HepG2 (cell line): ENCODE results near the gene ZFP90. TPM values are rescaled to one million over a fixed set of nuclear protein-coding genes. Genes with fewer than 3 reads are reported as not detected.

ENCODE experiments used
- ELF3 ChIP-seq: IDR thresholded peaks from 2 replicates; pipeline ENCODE4 v1.6.1; 2016; ENCODE audit warnings: missing genetic modification reagents, missing compliant biosample characterization
- FIP1L1 ChIP-seq: fragments of 200-400 bp; formaldehyde crosslinking; IDR thresholded peaks from 2 replicates; pipeline ENCODE4 v1.6.1; 2018; ENCODE audit warnings: low read depth, mild to moderate bottlenecking, low read length, moderate library complexity, borderline replicate concordance; ENCODE audit not compliant: insufficient read depth
- FOXA1 ChIP-seq, 2 experiments: fragments of 450-650 bp in 1 of 2; sonication (generic) in 1 of 2; formaldehyde crosslinking in 1 of 2; IDR thresholded peaks; 2 replicates each; pipeline versions ENCODE4 v1.4.0 to v1.6.1; 2016 to 2020; ENCODE audit warnings: missing genetic modification reagents in 1 of 2
- FOXP4 ChIP-seq: sonication (generic); formaldehyde crosslinking; IDR thresholded peaks from 2 replicates; pipeline ENCODE4 v1.4.0; 2020; ENCODE audit warnings: missing genetic modification reagents
- JARID2 ChIP-seq: sonication (generic); formaldehyde crosslinking; IDR thresholded peaks from 2 replicates; pipeline ENCODE4 v1.8.1; 2023; ENCODE audit warnings: missing genetic modification reagents, inconsistent platforms; ENCODE audit not compliant: insufficient replicate concordance
- KMT2A ChIP-seq: sonication (generic); formaldehyde crosslinking; IDR thresholded peaks from 2 replicates; pipeline ENCODE4 v1.4.0; 2020; ENCODE audit warnings: missing genetic modification reagents
- MAFG ChIP-seq: sonication (generic); formaldehyde crosslinking; IDR thresholded peaks from 2 replicates; pipeline ENCODE4 v1.5.1; 2020; ENCODE audit warnings: mild to moderate bottlenecking, missing genetic modification reagents
- MAFK ChIP-seq, 2 experiments: IDR thresholded peaks in 1 of 2; conservative IDR thresholded peaks in 1 of 2; 2 replicates each; pipeline ENCODE4 v1.6.1; 2011; ENCODE audit warnings: improper control_type of control experiment in 2 of 2, low read length in 2 of 2
- PITX1 ChIP-seq: sonication (generic); formaldehyde crosslinking; IDR thresholded peaks from 2 replicates; pipeline ENCODE4 v1.5.1; 2020; ENCODE audit warnings: mild to moderate bottlenecking, missing genetic modification reagents
- PREB ChIP-seq: sonication (generic); formaldehyde crosslinking; IDR thresholded peaks from 2 replicates; pipeline ENCODE4 v1.4.0; 2020; ENCODE audit warnings: missing genetic modification reagents
- SOX6 ChIP-seq, 2 experiments: fragments of 450-650 bp in 1 of 2; sonication (generic) in 1 of 2; formaldehyde crosslinking in 1 of 2; IDR thresholded peaks; 2 replicates each; pipeline versions ENCODE4 v1.4.0 to v1.6.1; 2017 to 2020; ENCODE audit warnings: antibody characterized with exemption in 1 of 2, mild to moderate bottlenecking in 1 of 2, missing genetic modification reagents in 1 of 2
- SP5 ChIP-seq: IDR thresholded peaks from 2 replicates; pipeline ENCODE4 v1.6.1; 2016; ENCODE audit warnings: low read depth, borderline replicate concordance
- SRSF9 ChIP-seq: fragments of 200-400 bp; formaldehyde crosslinking; IDR thresholded peaks from 2 replicates; pipeline ENCODE4 v1.6.1; 2018; ENCODE audit warnings: borderline replicate concordance, mild to moderate bottlenecking, low read depth, low read length; ENCODE audit not compliant: insufficient read depth, poor library complexity, severe bottlenecking
- U2AF1 ChIP-seq: fragments of 200-400 bp; formaldehyde crosslinking; optimal IDR thresholded peaks from 2 replicates; pipeline ENCODE3; 2017; ENCODE audit warnings: mild to moderate bottlenecking, low read depth, low read length
- ZBTB7A ChIP-seq: sonication (generic); formaldehyde crosslinking; IDR thresholded peaks from 2 replicates; pipeline ENCODE4 v1.8.0; 2022; ENCODE audit warnings: mild to moderate bottlenecking, missing genetic modification reagents
- ZNF335 ChIP-seq: sonication (generic); formaldehyde crosslinking; IDR thresholded peaks from 2 replicates; pipeline ENCODE4 v1.4.0; 2020; ENCODE audit warnings: missing genetic modification reagents
- polyA plus RNA-seq, 8 experiments: library from polyadenylated mRNA; depleted of rRNA in 3 of 8; stranded (reverse) in 7 of 8; unstranded in 1 of 8; fragments of >200 nt; fragmentation: Illumina TruSeq in 4 of 8; extraction: Trizol in 4 of 8; gene quantifications; 2 replicates each; pipeline versions ENCODE4 v1.2.1 to v1.2.3, GENCODE V29; 2011 to 2016; ENCODE audit warnings: low read depth in 4 of 8, missing spikeins in 1 of 8, mixed read lengths in 1 of 8; ENCODE audit not compliant: insufficient read depth in 1 of 8
- total RNA-seq, 5 experiments: library from RNA; depleted of rRNA; stranded (reverse); fragments of >200 nt; fragmentation: Illumina TruSeq; extraction: Trizol; gene quantifications; 2 replicates each; pipeline ENCODE4 v1.2.3, GENCODE V29; 2016; ENCODE audit warnings: low read depth in 1 of 5
- TF ChIP-seq, protein P1 (sequence below): sonication (generic); formaldehyde crosslinking; IDR thresholded peaks from 2 replicates; pipeline ENCODE4 v1.5.0; 2020; ENCODE audit warnings: mild to moderate bottlenecking, missing genetic modification reagents
- TF ChIP-seq, protein P2 (sequence below): sonication (generic); formaldehyde crosslinking; IDR thresholded peaks from 2 replicates; pipeline ENCODE4 v1.8.1; 2023; ENCODE audit warnings: mild to moderate bottlenecking, missing genetic modification reagents

ZFP90 gene
- total and polyA plus RNA-seq, 2 of the 13 experiments (the other 11 are each of a cell fraction or from before 2014, with no cell fraction given) = 17.6 to 18.9 TPM

DNA sequence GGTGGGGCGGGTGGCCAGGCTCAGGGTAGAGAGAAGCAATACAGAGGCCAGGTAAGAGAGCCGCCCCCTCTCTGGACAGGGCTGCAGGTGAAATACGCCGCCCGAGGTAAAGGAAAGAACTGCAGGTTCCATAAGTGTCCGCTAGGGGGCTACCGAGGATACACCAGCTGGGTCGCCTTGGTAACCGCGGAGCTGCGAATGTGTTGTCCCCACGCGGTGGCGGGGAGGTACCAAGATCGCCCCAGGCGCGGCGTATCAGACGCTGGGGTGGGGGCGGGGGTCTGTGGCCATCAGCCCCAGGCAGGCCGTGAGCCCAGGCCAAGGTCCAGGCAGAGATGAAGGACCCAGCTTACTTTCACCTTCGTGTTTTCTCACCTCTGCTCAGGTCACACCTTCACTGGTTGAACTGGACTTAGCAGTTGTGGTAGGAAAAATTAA lies 18.4 kb upstream of the ZFP90 start (continued):
- TF ChIP-seq SOX6 (IDR thresholded peaks at IDR 0.05) = no peak
- peak; percentile 37; the same call in 1 of the 2 replicates for TF ChIP-seq SOX6 (CRISPR knock-in tag; IDR thresholded peaks at IDR 0.05)
- peak; percentile 51; the same call in 1 of the 2 replicates for TF ChIP-seq KMT2A (CRISPR knock-in tag)
- TF ChIP-seq PREB = no peak
- TF ChIP-seq ZBTB7A = peak; percentile 81
- TF ChIP-seq SRSF9 = no peak
- peak; percentile 27; the same call in 1 of the 2 replicates for TF ChIP-seq ELF3 (CRISPR knock-in tag)
- TF ChIP-seq ZNF335 (CRISPR knock-in tag) = no peak
- TF ChIP-seq U2AF1 = no peak
- TF ChIP-seq, protein P1, sequence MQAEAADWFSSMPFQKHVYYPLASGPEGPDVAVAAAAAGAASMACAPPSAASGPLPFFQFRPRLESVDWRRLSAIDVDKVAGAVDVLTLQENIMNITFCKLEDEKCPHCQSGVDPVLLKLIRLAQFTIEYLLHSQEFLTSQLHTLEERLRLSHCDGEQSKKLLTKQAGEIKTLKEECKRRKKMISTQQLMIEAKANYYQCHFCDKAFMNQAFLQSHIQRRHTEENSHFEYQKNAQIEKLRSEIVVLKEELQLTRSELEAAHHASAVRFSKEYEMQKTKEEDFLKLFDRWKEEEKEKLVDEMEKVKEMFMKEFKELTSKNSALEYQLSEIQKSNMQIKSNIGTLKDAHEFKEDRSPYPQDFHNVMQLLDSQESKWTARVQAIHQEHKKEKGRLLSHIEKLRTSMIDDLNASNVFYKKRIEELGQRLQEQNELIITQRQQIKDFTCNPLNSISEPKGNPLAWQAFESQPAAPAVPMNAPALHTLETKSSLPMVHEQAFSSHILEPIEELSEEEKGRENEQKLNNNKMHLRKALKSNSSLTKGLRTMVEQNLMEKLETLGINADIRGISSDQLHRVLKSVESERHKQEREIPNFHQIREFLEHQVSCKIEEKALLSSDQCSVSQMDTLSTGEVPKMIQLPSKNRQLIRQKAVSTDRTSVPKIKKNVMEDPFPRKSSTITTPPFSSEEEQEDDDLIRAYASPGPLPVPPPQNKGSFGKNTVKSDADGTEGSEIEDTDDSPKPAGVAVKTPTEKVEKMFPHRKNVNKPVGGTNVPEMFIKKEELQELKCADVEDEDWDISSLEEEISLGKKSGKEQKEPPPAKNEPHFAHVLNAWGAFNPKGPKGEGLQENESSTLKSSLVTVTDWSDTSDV (CRISPR knock-in tag) = no peak
- TF ChIP-seq FIP1L1 = 0 out of 2 replicates have a peak, but pooled peaks have one; percentile 33
- no peak for TF ChIP-seq SP5 (CRISPR knock-in tag)
- no peak for TF ChIP-seq MAFG
- TF ChIP-seq, protein P2, sequence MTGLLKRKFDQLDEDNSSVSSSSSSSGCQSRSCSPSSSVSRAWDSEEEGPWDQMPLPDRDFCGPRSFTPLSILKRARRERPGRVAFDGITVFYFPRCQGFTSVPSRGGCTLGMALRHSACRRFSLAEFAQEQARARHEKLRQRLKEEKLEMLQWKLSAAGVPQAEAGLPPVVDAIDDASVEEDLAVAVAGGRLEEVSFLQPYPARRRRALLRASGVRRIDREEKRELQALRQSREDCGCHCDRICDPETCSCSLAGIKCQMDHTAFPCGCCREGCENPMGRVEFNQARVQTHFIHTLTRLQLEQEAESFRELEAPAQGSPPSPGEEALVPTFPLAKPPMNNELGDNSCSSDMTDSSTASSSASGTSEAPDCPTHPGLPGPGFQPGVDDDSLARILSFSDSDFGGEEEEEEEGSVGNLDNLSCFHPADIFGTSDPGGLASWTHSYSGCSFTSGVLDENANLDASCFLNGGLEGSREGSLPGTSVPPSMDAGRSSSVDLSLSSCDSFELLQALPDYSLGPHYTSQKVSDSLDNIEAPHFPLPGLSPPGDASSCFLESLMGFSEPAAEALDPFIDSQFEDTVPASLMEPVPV (CRISPR knock-in tag) = peak; percentile 80; the same call in 1 of the 2 replicates
- TF ChIP-seq MAFK (conservative IDR thresholded peaks at IDR 0.05 in 1 of 2, IDR thresholded peaks at IDR 0.05 in 1 of 2; ENCODE audit: low read length in 2 of 2) = no peak
- no peak for TF ChIP-seq JARID2 (CRISPR knock-in tag)
- TF ChIP-seq FOXA1 (IDR thresholded peaks at IDR 0.05) = no peak
- peak; percentile 22; the same call in 1 of the 2 replicates for TF ChIP-seq FOXA1 (CRISPR knock-in tag; IDR thresholded peaks at IDR 0.05)
- TF ChIP-seq FOXP4 (CRISPR knock-in tag) = peak; percentile 58
- no peak for TF ChIP-seq PITX1 (CRISPR knock-in tag)
